ENCODE measurements around the gene PTPRZ1.

- TF ChIP-seq, protein P1, sequence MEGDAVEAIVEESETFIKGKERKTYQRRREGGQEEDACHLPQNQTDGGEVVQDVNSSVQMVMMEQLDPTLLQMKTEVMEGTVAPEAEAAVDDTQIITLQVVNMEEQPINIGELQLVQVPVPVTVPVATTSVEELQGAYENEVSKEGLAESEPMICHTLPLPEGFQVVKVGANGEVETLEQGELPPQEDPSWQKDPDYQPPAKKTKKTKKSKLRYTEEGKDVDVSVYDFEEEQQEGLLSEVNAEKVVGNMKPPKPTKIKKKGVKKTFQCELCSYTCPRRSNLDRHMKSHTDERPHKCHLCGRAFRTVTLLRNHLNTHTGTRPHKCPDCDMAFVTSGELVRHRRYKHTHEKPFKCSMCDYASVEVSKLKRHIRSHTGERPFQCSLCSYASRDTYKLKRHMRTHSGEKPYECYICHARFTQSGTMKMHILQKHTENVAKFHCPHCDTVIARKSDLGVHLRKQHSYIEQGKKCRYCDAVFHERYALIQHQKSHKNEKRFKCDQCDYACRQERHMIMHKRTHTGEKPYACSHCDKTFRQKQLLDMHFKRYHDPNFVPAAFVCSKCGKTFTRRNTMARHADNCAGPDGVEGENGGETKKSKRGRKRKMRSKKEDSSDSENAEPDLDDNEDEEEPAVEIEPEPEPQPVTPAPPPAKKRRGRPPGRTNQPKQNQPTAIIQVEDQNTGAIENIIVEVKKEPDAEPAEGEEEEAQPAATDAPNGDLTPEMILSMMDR (IDR thresholded peaks at IDR 0.05): no peak
- no peak for TF ChIP-seq POLR2A (IDR thresholded peaks at IDR 0.05)
These were observed 80.6 kb downstream of the PTPRZ1 start for GRCh38 chr7:121953601-121954000.
